Stimulated activated CD8-positive, alpha-beta memory T cell treated with anti-CD3 and anti-CD28 coated beads, Interleukin-4, amount 100 ng/mL, for 4 hours (primary cell): Measurements from ENCODE around the gene PLEK2.
"Not testable (repeated sequence)": the region's sequence is repeated elsewhere in the genome, so short reads cannot be mapped to it uniquely, and the experiment has no call there.

ENCODE experiments used
- DNase-seq, 2 donors: peaks; one replicate each; pipeline ENCODE4 v3.0.0-alpha.2; 2020; ENCODE audit warnings: low read depth in 2 of 2, low spot score in 1 of 2

PLEK2 gene

DNA sequence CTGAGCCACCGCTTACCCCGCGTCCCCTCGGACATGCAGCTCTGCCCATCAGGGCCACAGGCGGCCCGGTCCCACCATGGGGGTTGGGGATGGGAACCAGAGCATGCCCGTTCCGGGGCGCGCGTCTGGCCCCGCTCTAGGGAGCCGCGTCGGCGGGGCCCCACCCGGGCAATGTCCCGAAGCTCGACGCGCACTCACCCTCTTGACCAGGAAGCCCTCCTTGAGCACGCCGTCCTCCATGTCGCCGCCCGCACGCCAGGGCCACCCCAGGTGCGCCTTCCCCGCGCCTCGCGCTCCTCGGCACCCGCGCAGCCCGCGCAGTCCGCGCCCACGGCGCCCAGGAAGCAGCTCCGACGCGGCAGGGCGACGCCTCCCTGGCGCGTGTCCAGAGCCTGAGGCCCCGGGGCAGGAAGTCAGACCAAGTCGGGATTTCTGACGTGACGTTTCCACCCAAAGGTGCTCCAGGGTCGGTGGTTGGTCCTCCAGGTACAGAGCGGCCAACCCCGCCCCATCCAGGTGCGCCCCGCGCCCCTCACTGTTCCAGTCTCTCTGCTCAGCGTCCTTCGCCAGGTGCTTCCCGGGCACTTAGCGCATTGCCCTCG lies at the start of gene PLEK2:
Gene PLEK2, minus strand, starts transcription at position 346 of the 602 bp plus-strand sequence. Its CDS starts 106 bp downstream, at position 240.
- peak in 1 of 2 donors; percentile 6 for DNase-seq

DNA sequence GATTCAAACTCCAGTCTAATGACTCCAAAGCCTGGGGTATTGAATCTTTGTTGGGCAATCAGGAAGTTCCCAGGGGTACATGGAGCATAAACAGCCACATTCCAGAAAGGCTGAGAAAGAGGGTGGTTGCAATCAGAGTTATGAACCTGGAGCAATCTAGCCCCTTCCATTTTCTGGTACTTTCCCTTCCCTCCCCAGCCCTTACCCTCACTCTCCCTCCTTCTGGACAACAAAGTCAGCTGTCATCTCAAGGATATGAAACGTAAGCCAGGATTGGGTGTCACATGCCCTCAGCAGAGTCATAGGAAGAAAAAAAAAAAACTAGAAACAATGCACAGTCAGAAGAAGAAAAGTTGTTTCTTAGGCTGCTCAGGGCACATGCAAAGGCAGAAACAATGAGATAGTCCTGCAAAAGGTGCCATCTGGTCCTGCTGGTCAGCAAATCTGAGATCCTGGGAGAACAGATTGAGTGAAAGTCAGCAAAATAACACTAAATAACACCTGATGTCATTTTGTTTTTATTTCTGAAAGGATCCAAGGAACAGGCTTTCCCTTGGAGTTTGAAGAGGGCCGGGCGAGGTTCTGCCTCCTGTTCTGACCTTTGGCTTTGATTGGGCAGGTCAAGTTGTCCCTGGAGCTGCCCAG lies 49.5 kb upstream of the PLEK2 start:
- no peak for DNase-seq

DNA sequence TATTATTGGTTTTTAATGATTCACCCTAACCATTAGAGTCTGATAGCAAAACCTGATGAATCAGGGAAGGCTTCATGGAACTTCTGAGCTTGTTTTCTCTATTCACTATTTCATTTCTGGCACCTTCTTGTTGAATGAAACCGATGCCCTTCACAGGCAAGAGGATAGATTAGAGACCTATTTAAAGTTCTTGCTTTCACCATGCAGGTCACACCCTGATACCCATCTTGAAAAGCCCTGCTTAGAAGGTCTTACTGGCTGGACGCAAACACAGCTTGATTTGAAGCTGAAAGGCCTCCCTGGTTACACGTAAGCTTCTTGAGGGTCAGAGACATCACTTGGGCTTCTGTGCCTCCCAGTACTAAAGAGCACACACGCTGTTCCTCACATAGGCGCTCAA lies 47.4 kb upstream of the PLEK2 start:
- no peak for DNase-seq

- no peak for DNase-seq
Observed at GRCh38 chr14:67457782-67458181, 45.8 kb upstream of the PLEK2 start.

GRCh38 chr14:67456732-67457131 lies 44.8 kb upstream of the PLEK2 start:
- DNase-seq = no peak

- DNase-seq = no peak
Observed at GRCh38 chr14:67453575-67454300, 41.8 kb upstream of the PLEK2 start.

DNA sequence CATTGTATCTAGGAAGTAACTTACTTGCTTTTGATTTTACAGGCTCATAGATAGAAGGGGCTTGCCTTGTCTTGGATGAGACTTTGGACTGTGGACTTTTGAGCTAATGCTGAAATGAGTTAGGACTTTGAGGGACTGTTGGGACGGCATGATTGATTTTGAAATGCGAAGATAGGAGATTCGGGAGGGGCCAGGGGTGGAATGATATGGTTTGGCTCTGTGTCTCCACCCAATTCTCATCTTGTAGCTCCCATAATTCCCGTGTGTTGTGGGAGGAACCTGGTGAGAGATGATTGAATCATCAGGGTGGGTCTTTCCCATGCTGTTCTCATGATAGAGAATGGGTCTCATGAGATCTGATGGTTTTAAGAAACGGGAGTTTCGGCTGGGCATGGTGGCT lies 39.7 kb upstream of the PLEK2 start:
- DNase-seq = not testable (repeated sequence)

DNA sequence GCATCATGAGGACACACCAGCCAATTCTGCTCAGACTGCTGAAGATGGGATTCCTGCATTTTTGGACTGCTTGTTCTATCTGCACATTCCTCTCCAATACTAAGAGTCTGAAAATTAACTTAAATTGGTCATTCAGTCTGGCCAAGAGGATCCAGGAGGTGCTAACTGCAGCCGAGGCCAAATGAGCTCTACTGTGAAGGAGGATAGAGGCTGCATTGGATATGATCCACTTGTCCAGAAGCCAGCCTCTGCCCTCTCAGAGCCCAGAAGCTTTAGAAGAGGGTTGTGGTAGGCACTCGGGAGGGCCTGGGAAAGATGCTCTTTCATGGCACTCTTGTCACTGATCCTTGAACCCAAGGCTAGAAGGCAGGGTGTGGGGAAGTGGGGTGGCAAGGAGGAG lies 37.1 kb upstream of the PLEK2 start:
- no peak for DNase-seq

- no peak for DNase-seq
Observed at GRCh38 chr14:67447033-67447381, 35.0 kb upstream of the PLEK2 start.

DNA sequence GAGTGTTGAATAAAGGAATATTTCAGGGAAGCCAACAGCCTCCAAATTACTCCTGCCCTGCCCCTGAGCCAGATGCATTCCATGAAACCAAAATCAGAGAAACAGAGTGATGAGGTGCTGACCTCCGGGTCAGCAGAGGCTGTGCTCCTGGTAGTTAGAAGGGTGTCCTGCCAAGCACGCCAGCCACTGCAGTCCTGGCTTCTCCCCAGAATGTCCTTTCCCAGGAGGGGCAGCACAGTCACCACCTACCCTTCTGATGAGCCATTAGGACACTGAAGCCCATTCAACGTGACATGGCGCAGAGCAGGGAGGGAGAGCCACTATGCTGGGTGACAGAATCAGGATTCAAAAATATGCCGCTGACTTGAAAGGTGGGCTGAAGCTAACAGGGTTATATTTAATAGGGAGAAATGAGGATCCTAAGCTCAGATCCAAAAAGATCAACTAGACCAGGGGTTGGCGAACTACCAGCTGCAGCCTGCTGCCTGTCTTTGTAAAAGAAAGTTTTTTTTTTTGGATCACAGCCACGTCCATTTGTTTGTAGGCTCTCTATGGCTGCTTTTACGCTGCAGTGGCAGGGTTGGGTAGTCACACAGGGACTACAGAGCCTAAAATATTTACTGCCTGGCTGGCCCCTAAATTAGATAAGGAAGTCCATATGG lies 34.5 kb upstream of the PLEK2 start:
- no peak for DNase-seq

- no peak for DNase-seq
Observed at GRCh38 chr14:67444395-67444794, 32.4 kb upstream of the PLEK2 start.

- DNase-seq = no peak
Observed at GRCh38 chr14:67442139-67442906, 30.4 kb upstream of the PLEK2 start.

- no peak for DNase-seq
Observed at GRCh38 chr14:67441672-67442071, 29.7 kb upstream of the PLEK2 start.

DNA sequence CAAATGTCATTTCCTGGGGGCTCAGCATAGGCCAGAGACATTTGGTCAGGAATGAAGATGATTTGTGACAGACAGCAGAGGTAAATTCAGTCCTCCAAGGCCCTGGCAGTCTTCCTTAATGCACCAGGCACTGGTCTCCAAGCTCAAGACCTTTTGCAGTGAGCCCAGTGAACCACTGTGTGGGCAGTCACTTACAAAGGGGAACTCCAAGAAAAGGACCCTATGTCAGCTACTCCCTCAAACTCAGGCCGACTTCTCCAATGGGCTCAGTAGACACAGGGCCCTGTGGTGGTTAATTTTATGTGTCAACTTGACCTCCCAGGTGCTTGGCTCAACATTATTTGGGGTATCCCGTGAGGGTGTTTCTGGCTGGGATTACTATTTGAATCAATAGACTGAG lies 29.3 kb upstream of the PLEK2 start:
- DNase-seq = no peak

- no peak for DNase-seq
Observed at GRCh38 chr14:67440513-67440912, 28.5 kb upstream of the PLEK2 start.

- no peak for DNase-seq
Observed at GRCh38 chr14:67438969-67439368, 27.0 kb upstream of the PLEK2 start.

GRCh38 chr14:67436006-67436866 lies 24.3 kb upstream of the PLEK2 start:
- no peak for DNase-seq

DNA sequence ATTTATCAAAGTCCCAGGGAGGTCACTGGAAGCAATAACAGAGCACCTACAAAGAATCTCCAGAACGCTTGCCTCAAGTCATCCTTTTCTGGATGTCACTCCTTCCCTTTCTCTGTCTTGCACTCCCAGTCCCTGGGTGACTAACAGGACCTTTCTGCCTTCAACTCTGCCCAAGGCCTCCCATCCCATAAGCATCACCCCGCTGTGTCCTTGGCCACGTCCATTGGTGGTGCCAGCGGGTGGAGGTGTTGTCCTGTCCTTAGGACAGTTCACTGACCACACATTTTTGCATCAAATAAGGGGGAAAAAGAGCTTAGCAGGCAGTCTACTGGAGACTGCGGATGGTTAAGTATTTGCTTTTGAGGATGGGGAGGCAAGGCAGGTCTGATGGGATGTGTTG lies 23.6 kb upstream of the PLEK2 start:
- no peak for DNase-seq

- DNase-seq = no peak
Observed at GRCh38 chr14:67432050-67432564, 20.1 kb upstream of the PLEK2 start.
